Activated CD4-positive, alpha-beta T cell treated with anti-CD3 and anti-CD28 coated beads for 48 hours (primary cell): ENCODE data around the gene RASL11A.
"Not testable (repeated sequence)": the region's sequence is repeated elsewhere in the genome, so short reads cannot be mapped to it uniquely, and the experiment has no call there.

Source experiments
- DNase-seq: peaks from one replicate; pipeline ENCODE4 v3.0.0-alpha.2; 2020

Gene RASL11A

DNA sequence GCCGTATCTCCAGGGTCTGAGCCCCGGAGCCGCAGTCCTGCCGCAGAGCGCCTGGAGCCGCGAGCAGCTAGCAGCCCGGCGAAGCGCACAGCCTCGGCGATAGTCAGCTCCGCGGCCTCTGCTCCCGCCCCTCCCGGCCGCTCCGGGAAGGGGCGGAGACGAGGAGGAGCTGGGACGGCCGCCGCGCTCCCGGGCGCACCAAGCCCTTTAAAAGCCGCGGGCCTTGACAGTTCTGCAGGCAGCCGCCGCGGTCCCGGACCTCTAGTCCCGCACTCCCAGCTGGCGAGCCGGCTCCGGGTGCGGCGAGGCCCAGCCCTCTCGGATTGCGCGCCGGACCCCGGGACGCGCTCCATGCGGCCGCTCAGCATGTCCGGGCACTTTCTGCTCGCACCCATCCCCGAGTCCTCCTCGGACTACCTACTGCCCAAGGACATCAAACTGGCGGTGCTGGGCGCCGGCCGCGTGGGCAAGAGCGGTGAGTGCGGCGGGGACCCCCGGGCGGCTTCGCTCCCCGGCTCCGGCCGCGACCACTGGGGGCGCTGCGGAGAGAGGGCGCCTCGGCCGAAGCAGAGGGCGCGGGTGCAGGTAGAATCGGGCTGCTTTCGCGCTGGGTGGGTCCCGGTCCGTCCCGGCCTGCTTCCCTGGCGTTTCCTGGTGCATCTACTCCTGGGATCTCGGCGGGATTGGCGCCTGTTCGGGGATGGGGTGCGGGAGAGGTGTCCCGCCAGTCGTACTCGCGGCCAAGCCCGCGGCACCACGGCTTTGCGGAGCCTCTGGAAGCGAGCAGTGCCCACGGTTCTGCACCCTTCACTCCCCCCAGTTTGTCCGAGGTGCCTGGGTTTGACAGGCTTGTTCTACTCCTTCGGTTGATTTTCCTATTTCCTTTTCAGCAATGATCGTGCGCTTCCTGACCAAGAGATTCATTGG, at the start of gene RASL11A:
RASL11A (plus strand) TSS at position 237 of the 927 bp plus-strand sequence; CDS start at position 352, 115 bp downstream.
- DNase-seq, result peak; percentile 74

GRCh38 chr13:27222100-27222499, 48.5 kb upstream of the RASL11A start:
- not testable (repeated sequence) for DNase-seq

DNA sequence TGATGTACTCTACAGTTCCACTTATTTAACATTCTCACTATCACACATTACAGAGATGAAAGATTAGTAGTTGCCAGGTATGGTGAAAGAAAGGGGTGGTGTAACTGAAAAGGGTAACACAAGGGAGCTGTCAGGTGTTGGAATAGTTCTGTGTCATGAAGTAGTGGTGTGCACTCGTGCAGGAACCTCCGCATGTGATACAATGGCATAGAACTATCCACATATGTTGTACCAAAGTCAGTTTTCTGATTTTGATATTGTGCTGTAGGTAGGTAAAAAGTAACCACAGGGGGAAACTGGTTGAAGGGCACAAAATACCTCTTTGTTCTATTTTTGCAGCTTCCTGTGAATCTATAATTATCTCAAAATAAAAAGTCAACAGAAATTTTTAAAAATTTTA, 43.6 kb upstream of the RASL11A start:
- DNase-seq, result no peak

GRCh38 chr13:27228131-27228530, 42.5 kb upstream of the RASL11A start:
- DNase-seq, result no peak

GRCh38 chr13:27229642-27230041, 41.0 kb upstream of the RASL11A start:
- no peak for DNase-seq

DNA sequence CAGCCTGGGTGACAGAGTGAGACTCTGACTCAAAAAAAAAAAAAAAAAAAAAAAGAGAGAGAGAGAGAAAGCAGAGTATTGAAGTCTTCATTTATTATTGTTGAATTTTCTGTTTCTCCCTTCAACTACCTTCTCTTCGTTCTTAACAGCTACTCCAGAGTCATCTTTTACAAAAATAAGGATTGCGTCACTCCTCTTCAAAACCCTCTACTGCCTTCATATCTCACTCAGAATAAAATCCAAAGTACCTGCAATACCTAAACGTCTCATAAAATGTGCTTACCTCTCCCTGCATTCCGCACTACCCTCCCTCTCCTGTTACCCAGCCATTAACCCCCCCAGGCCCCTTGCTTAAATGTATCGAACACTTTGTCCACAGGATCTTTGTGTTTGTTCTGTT, 36.7 kb upstream of the RASL11A start:
- no peak for DNase-seq

- DNase-seq, result no peak
These were observed 34.2 kb upstream of the RASL11A start for GRCh38 chr13:27236478-27236877.

DNA sequence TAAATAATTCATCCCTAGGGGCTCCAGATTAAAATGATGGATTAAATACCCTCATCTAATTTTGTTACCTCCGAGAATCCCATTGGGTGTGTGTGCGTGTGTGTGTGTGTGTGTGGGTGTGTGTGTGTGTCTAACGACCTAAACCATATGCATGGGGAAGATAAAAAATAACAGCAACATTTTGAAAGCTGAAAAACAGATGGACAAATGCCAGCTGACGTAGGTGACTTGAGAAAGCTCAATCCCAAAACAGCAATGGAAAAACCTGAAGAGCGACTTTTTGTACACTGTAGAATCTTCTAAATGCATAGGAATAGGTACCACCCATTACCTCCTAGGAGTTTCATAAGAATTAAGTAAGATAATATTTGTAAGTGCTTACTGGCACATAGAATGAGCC, 27.9 kb upstream of the RASL11A start:
- no peak for DNase-seq

DNA sequence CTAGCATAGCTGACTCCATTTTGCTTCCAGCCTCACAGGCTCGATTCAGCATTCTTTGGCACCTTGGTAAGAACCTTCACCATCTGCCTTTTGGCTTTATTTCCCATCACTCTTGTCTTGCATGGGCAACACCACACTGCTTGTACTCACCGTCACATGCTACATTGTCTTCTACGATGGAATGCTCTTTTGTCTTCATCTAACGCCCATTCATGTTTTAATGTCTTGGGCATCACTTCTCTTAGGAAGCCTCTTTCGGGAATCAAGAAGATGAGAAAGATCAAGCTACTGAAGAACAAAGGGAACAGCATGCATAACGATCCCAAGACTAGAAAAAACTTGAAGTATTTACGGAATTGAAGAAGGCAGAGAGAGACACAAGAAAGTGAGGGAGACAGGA, 25.0 kb upstream of the RASL11A start:
- no peak for DNase-seq

GRCh38 chr13:27250833-27251165, 19.8 kb upstream of the RASL11A start:
- DNase-seq, result no peak

DNA sequence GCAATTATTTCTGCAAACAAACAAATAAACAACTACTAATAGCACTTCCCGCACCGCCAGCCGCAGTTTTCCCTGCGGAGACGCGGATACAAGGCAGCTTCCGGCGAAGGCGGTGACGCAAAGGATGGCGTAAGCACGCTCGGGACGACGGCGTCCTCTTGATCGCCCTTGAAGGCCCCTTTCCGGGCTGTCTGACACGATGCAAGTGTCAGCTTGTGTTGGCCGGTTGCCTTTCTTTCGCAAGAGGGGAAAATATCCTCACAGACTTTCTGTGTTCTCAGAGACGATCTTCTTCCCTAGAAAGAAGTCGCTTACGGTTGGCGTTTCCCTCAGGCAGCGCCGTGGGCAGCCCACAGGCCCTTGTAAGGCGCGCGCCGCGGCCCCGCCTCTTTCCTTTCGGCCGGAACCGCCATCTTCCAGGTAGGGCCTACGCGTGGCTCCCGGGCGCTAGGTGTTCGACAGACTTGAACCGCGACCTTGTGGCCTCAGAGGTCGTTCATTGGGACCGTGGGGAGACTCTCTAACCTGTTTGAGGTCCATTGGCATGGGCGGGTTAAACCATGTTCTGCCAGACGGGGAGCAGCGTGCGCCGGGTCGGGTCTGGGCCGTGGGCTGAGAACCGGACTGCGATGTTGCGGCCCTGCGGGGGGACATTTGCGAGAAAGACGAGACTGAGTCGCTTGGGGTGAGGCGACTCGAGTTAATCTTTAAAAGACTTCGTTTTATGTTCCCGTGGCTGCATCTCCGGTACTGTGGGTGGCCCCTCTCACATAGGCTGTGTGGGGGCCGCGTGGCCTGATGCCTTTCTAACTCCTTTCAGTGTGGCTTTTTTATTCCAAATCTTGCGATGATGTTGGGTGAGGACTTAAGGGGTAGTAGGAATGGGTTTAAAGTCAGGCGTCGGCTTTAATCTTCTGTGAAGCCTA, 19.2 kb upstream of the RASL11A start, which contains the start of gene RPL21:
RPL21 (plus strand) TSS at position 393 of the 926 bp plus-strand sequence. CDS start 2,219 bp downstream, outside the sequence.
- DNase-seq, result peak; percentile 93

GRCh38 chr13:27252467-27252866, 18.2 kb upstream of the RASL11A start:
- DNase-seq, result no peak

- no peak for DNase-seq
These were observed 13.4 kb upstream of the RASL11A start for GRCh38 chr13:27257233-27257568.

DNA sequence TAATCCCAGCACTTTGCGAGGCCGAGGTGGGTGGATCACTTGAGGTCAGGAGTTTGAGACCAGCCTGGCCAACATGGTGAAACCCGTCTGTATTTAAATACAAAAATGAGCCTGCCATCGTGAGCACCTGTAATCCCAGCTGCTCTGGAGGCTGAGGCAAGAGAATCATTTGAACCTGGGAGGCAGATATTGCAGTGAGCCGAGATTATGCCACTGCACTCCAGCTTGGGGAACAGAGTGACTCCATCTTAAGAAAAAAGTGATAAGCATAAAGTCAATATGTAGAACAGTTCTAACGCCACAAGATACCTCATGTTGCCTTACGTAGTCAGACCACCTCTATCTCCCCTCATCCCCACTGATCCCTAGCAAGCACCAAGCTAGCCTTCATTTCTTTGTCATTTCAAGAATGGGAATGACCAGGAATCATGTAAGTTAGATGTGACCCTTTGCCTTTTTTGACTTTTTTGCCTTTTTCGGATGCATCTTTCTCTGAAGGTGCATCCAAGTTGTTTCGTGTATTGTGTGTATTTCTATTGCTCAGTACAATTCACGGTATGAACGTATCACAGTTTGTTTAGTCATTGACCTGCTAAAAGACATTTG, 12.9 kb upstream of the RASL11A start:
- peak; percentile 25 for DNase-seq

DNA sequence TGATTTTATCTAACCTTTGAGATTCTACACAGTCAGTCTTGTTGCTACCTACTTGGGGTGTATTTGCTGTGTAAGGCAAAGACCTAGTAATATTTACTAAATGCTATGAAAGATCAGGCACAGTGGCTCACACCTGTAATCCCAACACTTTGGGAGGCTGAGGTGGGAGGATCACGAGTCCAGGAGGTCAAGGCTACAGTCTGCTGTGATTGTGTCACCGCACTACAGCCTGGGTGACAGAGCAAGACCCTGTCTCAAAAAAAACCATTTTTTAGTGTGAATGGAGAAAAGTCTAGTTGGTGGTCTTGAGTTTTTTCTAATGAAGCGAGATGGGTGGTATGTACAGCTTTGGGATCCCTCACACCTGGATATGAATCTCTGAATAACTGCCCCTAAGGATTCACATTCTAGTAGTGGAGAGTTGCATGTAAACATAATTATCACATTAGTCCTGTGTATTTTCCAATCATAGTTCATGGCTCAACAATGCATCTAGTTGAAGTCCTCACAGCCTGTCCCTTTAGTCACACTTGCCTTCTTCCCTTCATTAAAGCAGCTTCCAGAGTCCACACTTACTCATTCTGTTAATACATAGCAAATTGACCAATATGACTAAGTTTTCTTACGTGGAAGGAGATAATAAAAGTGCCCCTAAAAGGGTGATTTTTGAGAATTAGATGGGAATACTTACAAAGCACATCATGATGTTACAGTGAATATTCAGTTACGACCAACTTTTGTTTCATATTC, 11.8 kb upstream of the RASL11A start:
- no peak for DNase-seq

DNA sequence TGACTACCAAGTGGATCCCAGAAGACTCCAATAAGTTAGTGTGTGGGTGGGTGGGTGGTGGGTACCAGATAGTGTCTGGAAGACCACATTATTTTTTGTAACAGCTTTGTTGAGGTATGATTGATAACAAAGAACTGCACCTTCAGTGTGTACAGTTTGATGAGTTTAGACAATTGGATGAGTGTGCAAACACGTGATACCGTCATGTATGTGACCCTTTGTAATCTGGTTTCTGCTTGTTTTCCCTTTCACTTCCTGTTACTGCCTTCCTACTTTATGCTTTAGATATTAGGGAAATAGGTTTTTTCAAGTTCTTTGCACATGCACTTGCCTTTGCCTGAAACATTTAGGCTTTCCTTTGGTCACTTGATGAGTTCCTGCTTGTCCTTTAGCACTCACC, 10.8 kb upstream of the RASL11A start:
- DNase-seq, result no peak

DNA sequence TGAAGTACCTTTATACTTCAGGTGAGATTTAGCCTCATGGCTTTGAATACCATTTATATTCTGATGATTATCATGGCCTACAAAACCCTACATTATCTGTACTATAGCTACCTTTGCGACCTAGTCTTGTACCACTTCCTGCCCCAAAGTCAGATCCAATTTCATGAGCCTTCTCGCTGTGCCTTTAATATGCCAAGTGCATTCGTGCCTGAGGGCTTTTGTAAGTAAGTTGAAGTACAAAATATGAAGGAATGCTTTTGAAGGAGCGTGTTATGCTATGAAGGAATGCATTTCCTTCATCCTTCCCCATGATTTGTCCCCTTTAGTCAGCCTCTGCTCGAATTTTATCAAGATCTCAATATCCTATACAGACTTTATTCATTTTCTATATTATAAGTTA, 9.2 kb upstream of the RASL11A start:
- no peak for DNase-seq

GRCh38 chr13:27263438-27263837, 7.2 kb upstream of the RASL11A start:
- no peak for DNase-seq

DNA sequence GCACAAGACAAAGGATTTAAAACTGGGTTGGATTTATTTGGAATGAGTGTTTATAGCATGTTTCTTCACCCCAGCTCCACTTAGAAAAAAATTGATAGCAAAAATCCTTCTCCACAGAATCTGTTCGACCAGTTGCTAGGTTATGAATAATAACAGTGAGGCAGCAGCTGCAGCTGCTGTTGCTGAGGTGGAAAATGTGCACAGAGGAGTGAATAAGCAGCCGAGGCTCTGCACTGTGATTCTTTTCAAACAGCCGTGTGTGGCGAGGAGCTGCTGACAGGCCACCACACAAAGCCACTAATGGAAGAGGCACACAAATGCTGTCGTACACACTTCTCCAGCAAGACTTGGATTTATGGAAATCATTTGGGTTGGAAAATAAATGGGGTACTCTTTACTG, 6.4 kb upstream of the RASL11A start:
- DNase-seq, result no peak

GRCh38 chr13:27264648-27265047, 6.0 kb upstream of the RASL11A start:
- no peak for DNase-seq

- DNase-seq, result no peak
These were observed 3.7 kb upstream of the RASL11A start for GRCh38 chr13:27266917-27267316.

DNA sequence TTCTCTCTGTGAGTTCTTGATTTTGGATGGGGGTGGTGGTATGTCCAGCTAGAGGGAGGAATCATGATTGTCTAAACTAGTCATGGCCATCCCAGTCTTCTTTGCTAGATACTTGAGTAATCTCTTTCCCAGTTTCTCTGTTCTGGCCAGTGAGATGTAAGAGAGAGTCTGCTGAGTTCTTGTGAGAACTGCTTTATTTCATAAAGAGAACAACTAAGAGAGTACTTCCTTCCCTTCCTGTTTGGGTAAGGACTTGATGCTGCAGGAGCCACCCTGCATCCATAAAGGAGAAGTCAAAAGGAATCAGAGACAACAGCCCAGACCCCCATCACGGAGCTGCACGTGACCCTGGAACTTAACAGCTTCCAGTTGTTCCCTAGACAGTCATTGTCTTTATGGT, 3.0 kb upstream of the RASL11A start:
- no peak for DNase-seq
